ENCODE data around the gene FASN. TPM values are rescaled to one million over a fixed set of nuclear protein-coding genes. Genes with fewer than 3 reads are reported as not detected.

The FASN gene
- total and polyA plus RNA-seq, 2 of the 13 experiments (the other 11 are each of a cell fraction or from before 2014, with no cell fraction given), result 51.7 to 101 TPM

GRCh38 chr17:82101767-82102679, 4.0 kb upstream of the FASN start (continued):
- no peak for TF ChIP-seq REST (IDR thresholded peaks at IDR 0.05; ENCODE audit: borderline replicate concordance in 1 of 2, low read depth in 1 of 2, low read length in 2 of 2)
- TF ChIP-seq AKAP8 (CRISPR knock-in tag; IDR thresholded peaks at IDR 0.05), result peak; percentile 98
- TF ChIP-seq, protein P1, sequence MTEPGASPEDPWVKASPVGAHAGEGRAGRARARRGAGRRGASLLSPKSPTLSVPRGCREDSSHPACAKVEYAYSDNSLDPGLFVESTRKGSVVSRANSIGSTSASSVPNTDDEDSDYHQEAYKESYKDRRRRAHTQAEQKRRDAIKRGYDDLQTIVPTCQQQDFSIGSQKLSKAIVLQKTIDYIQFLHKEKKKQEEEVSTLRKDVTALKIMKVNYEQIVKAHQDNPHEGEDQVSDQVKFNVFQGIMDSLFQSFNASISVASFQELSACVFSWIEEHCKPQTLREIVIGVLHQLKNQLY (CRISPR knock-in tag; IDR thresholded peaks at IDR 0.05), result peak; percentile 64; the same call in 1 of the 2 replicates
- TF ChIP-seq, protein P2, sequence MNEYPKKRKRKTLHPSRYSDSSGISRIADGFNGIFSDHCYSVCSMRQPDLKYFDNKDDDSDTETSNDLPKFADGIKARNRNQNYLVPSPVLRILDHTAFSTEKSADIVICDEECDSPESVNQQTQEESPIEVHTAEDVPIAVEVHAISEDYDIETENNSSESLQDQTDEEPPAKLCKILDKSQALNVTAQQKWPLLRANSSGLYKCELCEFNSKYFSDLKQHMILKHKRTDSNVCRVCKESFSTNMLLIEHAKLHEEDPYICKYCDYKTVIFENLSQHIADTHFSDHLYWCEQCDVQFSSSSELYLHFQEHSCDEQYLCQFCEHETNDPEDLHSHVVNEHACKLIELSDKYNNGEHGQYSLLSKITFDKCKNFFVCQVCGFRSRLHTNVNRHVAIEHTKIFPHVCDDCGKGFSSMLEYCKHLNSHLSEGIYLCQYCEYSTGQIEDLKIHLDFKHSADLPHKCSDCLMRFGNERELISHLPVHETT (CRISPR knock-in tag; conservative IDR thresholded peaks at IDR 0.05), result peak; percentile 35
- TF ChIP-seq ZNF616 (CRISPR knock-in tag; IDR thresholded peaks at IDR 0.05; ENCODE audit: low read depth), result peak; percentile 80
- no peak for TF ChIP-seq ZMYM4 (CRISPR knock-in tag; IDR thresholded peaks at IDR 0.05)
- TF ChIP-seq NR2C2 (CRISPR knock-in tag; IDR thresholded peaks at IDR 0.05; ENCODE audit: borderline replicate concordance), result peak; percentile 80
- no peak for TF ChIP-seq JUNB (CRISPR knock-in tag; IDR thresholded peaks at IDR 0.05; ENCODE audit: borderline replicate concordance)
- TF ChIP-seq ZNF724P (CRISPR knock-in tag; IDR thresholded peaks at IDR 0.05; ENCODE audit: borderline replicate concordance), result peak; percentile 88
- TF ChIP-seq, protein P3, sequence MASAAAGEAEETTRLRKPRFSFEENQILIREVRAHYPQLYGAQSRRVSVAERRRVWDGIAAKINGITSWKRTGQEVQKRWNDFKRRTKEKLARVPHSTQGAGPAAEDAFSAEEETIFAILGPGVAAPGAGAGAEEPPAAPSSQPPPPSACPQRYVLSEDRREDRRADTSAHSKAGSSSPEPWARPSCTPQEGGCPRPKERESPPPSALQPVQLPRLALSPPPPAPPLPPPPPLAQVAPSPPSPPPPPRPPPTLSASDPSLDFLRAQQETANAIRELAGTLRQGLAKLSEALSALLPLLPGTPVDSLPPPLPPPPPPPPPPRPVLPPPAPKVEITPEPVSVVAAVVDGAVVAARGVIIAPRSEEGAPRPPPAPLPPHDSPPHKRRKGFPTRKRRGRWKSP (CRISPR knock-in tag; IDR thresholded peaks at IDR 0.05), result peak; percentile 74; the same call in 1 of the 2 replicates
- TF ChIP-seq RFXAP (CRISPR knock-in tag; IDR thresholded peaks at IDR 0.05; ENCODE audit: borderline replicate concordance), result peak; percentile 57; the same call in 1 of the 2 replicates
- TF ChIP-seq SP1 (IDR thresholded peaks at IDR 0.05), result no peak
- peak; percentile 35; the same call in 1 of the 2 replicates for TF ChIP-seq SP1 (CRISPR knock-in tag; IDR thresholded peaks at IDR 0.05)
- peak; percentile 72; the same call in 1 of the 2 replicates for TF ChIP-seq IRX3 (CRISPR knock-in tag; IDR thresholded peaks at IDR 0.05; ENCODE audit: borderline replicate concordance, low read depth)
- TF ChIP-seq FOXA1 (IDR thresholded peaks at IDR 0.05), result no peak
- TF ChIP-seq FOXA1 (CRISPR knock-in tag; IDR thresholded peaks at IDR 0.05), result no peak
- TF ChIP-seq, protein P4, sequence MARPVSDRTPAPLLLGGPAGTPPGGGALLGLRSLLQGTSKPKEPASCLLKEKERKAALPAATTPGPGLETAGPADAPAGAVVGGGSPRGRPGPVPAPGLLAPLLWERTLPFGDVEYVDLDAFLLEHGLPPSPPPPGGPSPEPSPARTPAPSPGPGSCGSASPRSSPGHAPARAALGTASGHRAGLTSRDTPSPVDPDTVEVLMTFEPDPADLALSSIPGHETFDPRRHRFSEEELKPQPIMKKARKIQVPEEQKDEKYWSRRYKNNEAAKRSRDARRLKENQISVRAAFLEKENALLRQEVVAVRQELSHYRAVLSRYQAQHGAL (CRISPR knock-in tag; IDR thresholded peaks at IDR 0.05; ENCODE audit: not compliant biosample characterization), result no peak
- peak; percentile 87; the same call in 1 of the 2 replicates for TF ChIP-seq MIER3 (CRISPR knock-in tag; IDR thresholded peaks at IDR 0.05; ENCODE audit: borderline replicate concordance)

Measured in HepG2 (cell line).